IMR-90 (cell line): ENCODE measurements around the gene WNT11. TPM values are rescaled to one million over a fixed set of nuclear protein-coding genes. Genes with fewer than 3 reads are reported as not detected.

Experiments used
- ATAC-seq: fragments of 200-7000 bp; cut with Tn5 transposase; 2 replicates; pipeline ENCODE4 v1.9.1; 2020; ENCODE audit warnings: low read depth, mild to moderate bottlenecking, moderate library complexity
- BruUV-seq: library from RNA; stranded (reverse); fragments of 400-500 nt; replicated peaks from 2 replicates; lab custom pipeline; 2021; lab: Mats Ljungman, UMichigan
- CTCF ChIA-PET: fragments of 300-600 bp; formaldehyde crosslinking; extraction: SDS; loops from one replicate; lab custom pipeline; 2021; ENCODE audit warnings: antibody characterized with exemption; lab: Yijun Ruan, JAX
- POLR2A ChIA-PET: fragments of 300-600 bp; sonication (Branson Sonifier 250); formaldehyde crosslinking; loops from one replicate; lab custom pipeline; 2022; ENCODE audit warnings: antibody characterized with exemption; ENCODE audit not compliant: unreplicated experiment; lab: Charles Lee
- DNase-seq: peaks from one replicate; pipeline ENCODE4 v3.0.0; 2013
- H2AFZ ChIP-seq: replicated peaks from 2 replicates; pipeline ENCODE3; 2013; ENCODE audit warnings: low read length, mild to moderate bottlenecking; ENCODE audit not compliant: poor library complexity
- H2AK5ac ChIP-seq: 2 replicates; pipeline ENCODE4 v1.6.1; 2013; ENCODE audit warnings: low read depth, low read length, inconsistent platforms
- H2AK9ac ChIP-seq: replicated peaks from 2 replicates; pipeline ENCODE3; 2013; ENCODE audit warnings: mild to moderate bottlenecking, low read depth, low read length, moderate library complexity; ENCODE audit not compliant: poor library complexity
- H2BK120ac ChIP-seq: 2 replicates; pipeline ENCODE4 v1.6.1; 2013; ENCODE audit warnings: low read depth, low read length, inconsistent platforms
- H2BK15ac ChIP-seq: 3 replicates; pipeline ENCODE4 v1.6.1; 2013; ENCODE audit warnings: low read depth, low read length, inconsistent platforms
- H2BK20ac ChIP-seq: 2 replicates; pipeline ENCODE4 v1.6.1; 2013; ENCODE audit warnings: low read depth, mild to moderate bottlenecking, inconsistent platforms, low read length, moderate library complexity
- H2BK5ac ChIP-seq: 2 replicates; pipeline ENCODE4 v1.6.1; 2013; ENCODE audit warnings: mild to moderate bottlenecking, low read depth, low read length, inconsistent platforms; ENCODE audit not compliant: poor library complexity, severe bottlenecking
- H3K14ac ChIP-seq: replicated peaks from 2 replicates; pipeline ENCODE4 v1.6.1; 2013; ENCODE audit warnings: low read depth, low read length, inconsistent platforms
- H3K18ac ChIP-seq: 2 replicates; pipeline ENCODE4 v1.6.1; 2013; ENCODE audit warnings: low read depth, low read length, control low read depth
- H3K23ac ChIP-seq: 2 replicates; pipeline ENCODE4 v1.6.1; 2013; ENCODE audit warnings: low read depth, low read length, inconsistent platforms
- H3K27ac ChIP-seq: 2 replicates; pipeline ENCODE4 v1.5.1; 2013; ENCODE audit warnings: mild to moderate bottlenecking, control low read depth, low read length; ENCODE audit not compliant: insufficient read depth
- H3K27me3 ChIP-seq: 2 replicates; pipeline ENCODE4 v1.6.1; 2013; ENCODE audit warnings: low read length; ENCODE audit not compliant: control insufficient read depth, insufficient read depth
- H3K36me3 ChIP-seq: 2 replicates; pipeline ENCODE4 v1.6.1; 2013; ENCODE audit warnings: low read length, mixed read lengths; ENCODE audit not compliant: control insufficient read depth, insufficient read depth
- H3K4ac ChIP-seq: 2 replicates; pipeline ENCODE4 v1.6.1; 2013; ENCODE audit warnings: low read depth, low read length, inconsistent platforms
- H3K4me1 ChIP-seq: 2 replicates; pipeline ENCODE4 v1.6.1; 2013; ENCODE audit warnings: low read length, mixed read lengths; ENCODE audit not compliant: control insufficient read depth, insufficient read depth
- H3K4me2 ChIP-seq: 2 replicates; pipeline ENCODE4 v1.6.1; 2013; ENCODE audit warnings: low read depth, mild to moderate bottlenecking, control low read depth, low read length, moderate library complexity
- H3K4me3 ChIP-seq: 2 replicates; pipeline ENCODE4 v1.5.1; 2013; ENCODE audit warnings: low read depth, mild to moderate bottlenecking, control low read depth, low read length, moderate library complexity; ENCODE audit not compliant: insufficient read depth
- H3K56ac ChIP-seq: 2 replicates; pipeline ENCODE4 v1.6.1; 2013; ENCODE audit warnings: low read length, inconsistent platforms; ENCODE audit not compliant: insufficient read depth; ENCODE audit errors: extremely low read depth
- H3K79me1 ChIP-seq, 2 experiments: 2 replicates each; pipeline ENCODE4 v1.6.1; 2013; ENCODE audit warnings: low read length in 2 of 2, inconsistent platforms in 1 of 2, low read depth in 1 of 2
- H3K9ac ChIP-seq: 2 replicates; pipeline ENCODE4 v1.6.1; 2013; ENCODE audit warnings: low read depth, low read length, control low read depth
- H3K9me1 ChIP-seq: 2 replicates; pipeline ENCODE4 v1.6.1; 2013; ENCODE audit warnings: low read length, inconsistent platforms; ENCODE audit not compliant: insufficient read depth
- H3K9me3 ChIP-seq: 2 replicates; pipeline ENCODE4 v1.6.1; 2013; ENCODE audit warnings: low read length; ENCODE audit not compliant: control insufficient read depth, insufficient read depth
- H4K20me1 ChIP-seq: 2 replicates; pipeline ENCODE4 v1.6.1; 2013; ENCODE audit warnings: low read length, inconsistent platforms; ENCODE audit not compliant: insufficient read depth
- H4K5ac ChIP-seq: 2 replicates; pipeline ENCODE4 v1.6.1; 2013; ENCODE audit warnings: mild to moderate bottlenecking, low read depth, low read length, control low read depth
- H4K8ac ChIP-seq, 2 experiments: 2 replicates each; pipeline ENCODE4 v1.6.1; 2013; ENCODE audit warnings: low read depth in 2 of 2, low read length in 2 of 2, control low read depth in 1 of 2, inconsistent platforms in 1 of 2
- H4K91ac ChIP-seq: 2 replicates; pipeline ENCODE4 v1.6.1; 2013; ENCODE audit warnings: low read depth, low read length, inconsistent platforms; ENCODE audit not compliant: insufficient read depth
- BHLHE40 ChIP-seq: fragments of 150-350 bp; IDR thresholded peaks from 2 replicates; pipeline ENCODE4 v1.6.1; 2016; ENCODE audit warnings: mild to moderate bottlenecking, low read depth, low read length
- CEBPB ChIP-seq: IDR thresholded peaks from 2 replicates; pipeline ENCODE4 v1.6.1; 2012; ENCODE audit warnings: low read depth, low read length, improper control_type of control experiment
- CHD1 ChIP-seq: IDR thresholded peaks from 2 replicates; pipeline ENCODE4 v1.6.1; 2012; ENCODE audit warnings: low read depth, low read length, improper control_type of control experiment
- MAFK ChIP-seq: IDR thresholded peaks from 2 replicates; pipeline ENCODE4 v1.6.1; 2012; ENCODE audit warnings: low read depth, low read length, improper control_type of control experiment
- MAZ ChIP-seq: IDR thresholded peaks from 2 replicates; pipeline ENCODE4 v1.6.1; 2012; ENCODE audit warnings: low read depth, mild to moderate bottlenecking, low read length, improper control_type of control experiment, moderate library complexity, borderline replicate concordance
- MXI1 ChIP-seq: IDR thresholded peaks from 2 replicates; pipeline ENCODE4 v1.6.1; 2012; ENCODE audit warnings: low read depth, mild to moderate bottlenecking, low read length, moderate library complexity, borderline replicate concordance
- NFE2L2 ChIP-seq: fragments of 150-350 bp; IDR thresholded peaks from 2 replicates; pipeline ENCODE4 v1.6.1; 2016; ENCODE audit warnings: low read depth, mild to moderate bottlenecking, low read length
- POLR2A ChIP-seq: IDR thresholded peaks from 2 replicates; pipeline ENCODE4 v1.6.1; 2012; ENCODE audit warnings: mild to moderate bottlenecking, low read depth, low read length
- SMC3 ChIP-seq: fragments of 150-350 bp; IDR thresholded peaks from 2 replicates; pipeline ENCODE4 v1.6.1; 2016; ENCODE audit warnings: low read depth, mild to moderate bottlenecking, antibody characterized with exemption, low read length, moderate library complexity
- WGBS, 2 experiments: methylation state at CpG; one replicate each; pipeline versions ENCODE4 v1.1.5 to v1.1.7; 2013; ENCODE audit warnings: missing lambda C conversion rate in 2 of 2; ENCODE audit not compliant: insufficient read length in 1 of 2; ENCODE audit errors: extremely low coverage in 2 of 2; 5-methylcytosine and 5-hydroxymethylcytosine counted together
- dilution Hi-C: fragments of 300-500 bp; cut with HindIII; formaldehyde crosslinking; loops from one replicate; pipeline ENCODE4 v1.14.3; 2018; ENCODE audit warnings: low sequenced_read_pairs; ENCODE audit not compliant: unreplicated experiment
- in situ Hi-C: fragments of 300-500 bp; cut with MboI; formaldehyde crosslinking; loops from 3 replicates; pipeline ENCODE4 v1.14.3; 2019; ENCODE audit warnings: low sequenced_read_pairs, inconsistent platforms, mixed read lengths
- intact Hi-C: fragments of 100-400 bp; cut with micrococcal nuclease; formaldehyde crosslinking; loops from 2 replicates; pipeline ENCODE4 v1.10.0; 2022
- polyA plus RNA-seq, 3 experiments: library from polyadenylated mRNA; depleted of rRNA; stranded (reverse); fragments of >200 nt; gene quantifications; 2 replicates each; pipeline ENCODE4 v1.2.3, GENCODE V29; 2012; ENCODE audit warnings: low replicate concordance in 1 of 3
- total RNA-seq: library from RNA; depleted of rRNA; stranded (reverse); fragments of >200 nt; gene quantifications from 2 replicates; pipeline ENCODE4 v1.2.3, GENCODE V29; 2012
- TF ChIP-seq, protein P1 (sequence below): conservative IDR thresholded peaks from 2 replicates; pipeline ENCODE4 v1.5.1; 2012; ENCODE audit warnings: mild to moderate bottlenecking, low read depth, low read length, improper control_type of control experiment
- TF ChIP-seq, protein P2 (sequence below): fragments of 150-350 bp; IDR thresholded peaks from 2 replicates; pipeline ENCODE4 v1.6.1; 2016; ENCODE audit warnings: low read depth, mild to moderate bottlenecking, low read length, moderate library complexity, borderline replicate concordance
- TF ChIP-seq, protein P3 (sequence below): fragments of 150-350 bp; IDR thresholded peaks from 2 replicates; pipeline ENCODE4 v1.6.1; 2017; ENCODE audit warnings: mild to moderate bottlenecking, antibody characterized with exemption, low read length, low read depth

The WNT11 gene
- total and polyA plus RNA-seq, 2 of the 4 experiments (the other 2 are of a cell fraction): 0.10 TPM; not detected in 1

DNA sequence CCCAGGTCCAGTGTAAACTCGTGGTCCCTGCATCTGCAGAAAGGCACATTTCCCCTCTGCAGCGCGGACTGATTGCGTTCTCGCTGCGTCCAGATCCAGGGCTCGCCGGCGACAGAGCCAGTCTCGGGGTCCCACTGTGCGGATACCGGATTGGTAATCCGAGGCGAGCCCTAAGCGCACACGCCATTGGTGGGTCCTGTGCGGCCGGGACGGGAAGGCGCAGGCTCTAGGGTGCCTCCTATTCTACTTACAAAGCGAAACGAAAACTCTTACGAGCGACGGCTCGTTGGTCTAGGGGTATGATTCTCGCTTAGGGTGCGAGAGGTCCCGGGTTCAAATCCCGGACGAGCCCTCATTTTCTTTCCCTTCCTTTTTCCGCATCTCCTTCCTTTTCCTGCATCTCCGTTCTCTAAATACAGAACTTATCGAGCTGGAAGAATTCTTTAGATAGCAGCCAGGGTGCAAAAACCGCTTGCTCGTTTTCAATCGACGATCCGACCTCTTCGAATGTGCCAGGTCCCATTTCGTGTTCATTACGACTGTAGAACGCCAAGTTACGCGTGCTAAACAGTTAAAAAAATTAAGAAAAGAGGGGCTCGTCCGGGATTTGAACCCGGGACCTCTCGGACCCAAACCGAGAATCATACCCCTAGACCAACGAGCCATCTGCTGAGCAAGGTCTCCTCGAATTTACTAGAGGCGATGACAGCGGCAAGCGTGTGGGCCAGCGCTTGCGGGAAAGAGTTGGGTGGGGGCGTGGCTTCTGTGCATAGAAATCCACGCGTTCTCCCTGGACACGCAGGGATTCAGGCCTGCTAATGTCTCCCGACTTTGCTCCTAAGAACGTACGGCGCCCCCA, 29.2 kb upstream of the WNT11 start:
- Histone ChIP-seq H2BK15ac (no peak overlapping the region), H3K14ac (no peak overlapping the region), H3K4me1 (peaks cover 3% of the 10 kb centered on the region), H2BK5ac (no peak overlapping the region), H4K5ac (no peak overlapping the region), H2AK5ac (no peak overlapping the region), H3K18ac (no peak overlapping the region), H4K8ac (peak overlapping the region; percentile 17 to 92; a peak in 2 of 4 replicates), H2AFZ (peak overlapping the region; percentile 98), H3K4ac (peak overlapping the region; percentile 13; the same call in 1 of the 2 replicates), H2AK9ac (no peak overlapping the region), H4K91ac (no peak overlapping the region), H3K36me3 (no peaks in the 10 kb centered on the region), H3K9me3 (no peaks in the 10 kb centered on the region), H3K79me1 (no peaks in the 10 kb centered on the region), H3K9ac (peak overlapping the region; percentile 50; the same call in 1 of the 2 replicates), H3K27me3 (peaks cover 9% of the 10 kb centered on the region), H3K9me1 (peaks cover 8% of the 10 kb centered on the region), H3K23ac (no peak overlapping the region), H2BK20ac (no peak overlapping the region), H3K4me3 (peak overlapping the region; percentile 79), H3K27ac (peak overlapping the region; percentile 30), H4K20me1 (peaks cover 3% of the 10 kb centered on the region), H3K4me2 (peak overlapping the region; percentile 85), H3K56ac (0 out of 2 replicates have a peak overlapping the region, but pooled peaks have one; percentile 11), H2BK120ac (no peak overlapping the region)
- in situ Hi-C loops: no loop called here
- CTCF ChIA-PET: interaction anchor here (0.6 to 1.3 kb wide), 4 partner anchors 13 to 84 kb away, joined by 3 to 5 read pairs (median 3); no protein-coding TSS in a partner anchor
- no TSS peak for BruUV-seq
- intact Hi-C loops: loop anchor here (5.0 kb wide), 1 partner anchor 82 kb away; no protein-coding TSS in a partner anchor
- POLR2A ChIA-PET: no interaction called here
- WGBS, 2 experiments: 0% methylated on average over 25 of the region's 65 CpGs; no CpG with 5 or more reads in 1 of the 2 experiments
- DNase-seq: peak; percentile 91
- dilution Hi-C loops: no loop called here
- peak; percentile 84 for ATAC-seq
- TF ChIP-seq, protein P1, sequence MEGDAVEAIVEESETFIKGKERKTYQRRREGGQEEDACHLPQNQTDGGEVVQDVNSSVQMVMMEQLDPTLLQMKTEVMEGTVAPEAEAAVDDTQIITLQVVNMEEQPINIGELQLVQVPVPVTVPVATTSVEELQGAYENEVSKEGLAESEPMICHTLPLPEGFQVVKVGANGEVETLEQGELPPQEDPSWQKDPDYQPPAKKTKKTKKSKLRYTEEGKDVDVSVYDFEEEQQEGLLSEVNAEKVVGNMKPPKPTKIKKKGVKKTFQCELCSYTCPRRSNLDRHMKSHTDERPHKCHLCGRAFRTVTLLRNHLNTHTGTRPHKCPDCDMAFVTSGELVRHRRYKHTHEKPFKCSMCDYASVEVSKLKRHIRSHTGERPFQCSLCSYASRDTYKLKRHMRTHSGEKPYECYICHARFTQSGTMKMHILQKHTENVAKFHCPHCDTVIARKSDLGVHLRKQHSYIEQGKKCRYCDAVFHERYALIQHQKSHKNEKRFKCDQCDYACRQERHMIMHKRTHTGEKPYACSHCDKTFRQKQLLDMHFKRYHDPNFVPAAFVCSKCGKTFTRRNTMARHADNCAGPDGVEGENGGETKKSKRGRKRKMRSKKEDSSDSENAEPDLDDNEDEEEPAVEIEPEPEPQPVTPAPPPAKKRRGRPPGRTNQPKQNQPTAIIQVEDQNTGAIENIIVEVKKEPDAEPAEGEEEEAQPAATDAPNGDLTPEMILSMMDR: no peak
- peak; percentile 57 for TF ChIP-seq BHLHE40
- TF ChIP-seq, protein P2, sequence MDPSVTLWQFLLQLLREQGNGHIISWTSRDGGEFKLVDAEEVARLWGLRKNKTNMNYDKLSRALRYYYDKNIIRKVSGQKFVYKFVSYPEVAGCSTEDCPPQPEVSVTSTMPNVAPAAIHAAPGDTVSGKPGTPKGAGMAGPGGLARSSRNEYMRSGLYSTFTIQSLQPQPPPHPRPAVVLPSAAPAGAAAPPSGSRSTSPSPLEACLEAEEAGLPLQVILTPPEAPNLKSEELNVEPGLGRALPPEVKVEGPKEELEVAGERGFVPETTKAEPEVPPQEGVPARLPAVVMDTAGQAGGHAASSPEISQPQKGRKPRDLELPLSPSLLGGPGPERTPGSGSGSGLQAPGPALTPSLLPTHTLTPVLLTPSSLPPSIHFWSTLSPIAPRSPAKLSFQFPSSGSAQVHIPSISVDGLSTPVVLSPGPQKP: no peak
- TF ChIP-seq POLR2A: 0 out of 2 replicates have a peak, but pooled peaks have one; percentile 50
- TF ChIP-seq, protein P3, sequence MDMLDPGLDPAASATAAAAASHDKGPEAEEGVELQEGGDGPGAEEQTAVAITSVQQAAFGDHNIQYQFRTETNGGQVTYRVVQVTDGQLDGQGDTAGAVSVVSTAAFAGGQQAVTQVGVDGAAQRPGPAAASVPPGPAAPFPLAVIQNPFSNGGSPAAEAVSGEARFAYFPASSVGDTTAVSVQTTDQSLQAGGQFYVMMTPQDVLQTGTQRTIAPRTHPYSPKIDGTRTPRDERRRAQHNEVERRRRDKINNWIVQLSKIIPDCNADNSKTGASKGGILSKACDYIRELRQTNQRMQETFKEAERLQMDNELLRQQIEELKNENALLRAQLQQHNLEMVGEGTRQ: no peak
- no peak for TF ChIP-seq CEBPB
- peak; percentile 68; the same call in 1 of the 2 replicates for TF ChIP-seq CHD1
- no peak; the same call in 1 of the 2 replicates for TF ChIP-seq NFE2L2
- no peak; the same call in 1 of the 2 replicates for TF ChIP-seq MXI1
- TF ChIP-seq MAFK: no peak
- TF ChIP-seq MAZ: peak; percentile 87; the same call in 1 of the 2 replicates
- 0 out of 2 replicates have a peak, but pooled peaks have one; percentile 2 for TF ChIP-seq SMC3
